HT-29 (cell line): ENCODE data around the gene RPS6KB2. TPM values are rescaled to one million over a fixed set of nuclear protein-coding genes. Genes with fewer than 3 reads are reported as not detected.
"Not testable (repeated sequence)": the region's sequence is repeated elsewhere in the genome, so short reads cannot be mapped to it uniquely, and the experiment has no call there.

Experiments
- DNase-seq: peaks from one replicate; pipeline ENCODE4 v3.0.0-alpha.2; 2015; ENCODE audit warnings: low spot score
- total RNA-seq: library from RNA; depleted of rRNA; stranded (reverse); fragments of >200 nt; shearing (Covaris generic); gene quantifications from 2 replicates; pipeline ENCODE4 v1.2.3, GENCODE V29; 2014

Gene RPS6KB2
- total RNA-seq, 1 experiment from 2014 or later = 137 TPM

DNA sequence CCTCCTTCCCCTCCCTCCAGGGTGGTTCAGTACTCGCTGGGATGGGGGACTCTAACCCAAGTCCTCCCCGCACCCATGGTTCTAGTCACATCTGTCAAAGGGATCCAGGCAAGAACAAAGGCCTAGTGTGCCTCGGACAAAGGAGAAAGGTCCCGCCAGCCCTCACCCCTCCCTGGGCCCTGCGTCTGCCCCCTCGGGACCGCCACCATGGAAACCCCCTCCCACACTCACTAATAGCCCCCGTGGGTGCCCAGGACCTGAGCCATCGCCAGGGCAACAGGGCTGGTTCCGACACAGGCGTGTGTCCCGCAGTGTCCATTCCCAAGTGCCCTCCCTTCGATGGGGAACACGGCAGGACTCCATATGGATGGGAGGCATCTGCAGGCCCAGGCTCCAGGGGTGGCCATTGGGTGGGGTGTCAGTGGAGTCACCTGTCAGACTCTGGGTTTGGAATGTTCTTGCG lies 17.9 kb upstream of the RPS6KB2 start:
- no peak for DNase-seq

DNA sequence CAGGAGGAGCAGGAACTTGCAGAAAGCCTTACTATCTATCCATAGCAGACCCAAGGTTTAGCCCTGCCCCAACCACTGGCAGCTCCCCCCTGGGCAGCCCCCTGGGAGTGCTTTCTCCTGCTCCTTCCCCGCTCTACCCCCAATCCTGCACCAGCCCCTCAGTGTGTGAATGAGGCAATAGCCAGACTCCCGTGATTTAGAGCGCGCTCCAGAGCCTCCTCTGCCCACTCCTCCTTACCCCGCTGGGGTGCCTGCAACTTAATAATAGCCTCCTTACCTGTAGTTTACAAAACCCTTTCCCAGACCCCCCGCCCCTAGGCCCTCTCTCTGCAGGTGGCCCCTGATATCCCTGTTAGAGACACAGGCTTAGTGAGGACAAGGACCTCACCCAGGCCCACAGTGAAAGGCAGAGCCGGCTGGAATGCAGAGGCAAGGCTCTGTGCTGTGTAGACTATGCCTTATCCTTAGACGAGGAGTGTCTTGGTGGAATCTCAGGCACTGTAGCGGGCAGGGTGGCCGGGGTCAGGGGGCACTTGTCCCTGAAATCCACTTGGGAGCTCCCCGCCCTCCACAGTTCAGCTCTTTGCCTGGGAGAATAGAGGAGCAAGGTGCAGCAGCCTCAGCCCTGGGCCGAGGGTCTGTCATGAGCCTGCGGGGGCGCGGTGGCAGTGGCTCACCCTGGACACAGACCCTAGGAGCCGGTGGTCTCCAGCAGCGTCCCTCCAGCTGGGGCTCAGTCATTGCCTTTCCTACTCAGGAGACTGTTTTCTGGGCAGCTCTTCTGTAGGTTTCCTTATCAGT lies 17.1 kb upstream of the RPS6KB2 start:
- no peak for DNase-seq

DNA sequence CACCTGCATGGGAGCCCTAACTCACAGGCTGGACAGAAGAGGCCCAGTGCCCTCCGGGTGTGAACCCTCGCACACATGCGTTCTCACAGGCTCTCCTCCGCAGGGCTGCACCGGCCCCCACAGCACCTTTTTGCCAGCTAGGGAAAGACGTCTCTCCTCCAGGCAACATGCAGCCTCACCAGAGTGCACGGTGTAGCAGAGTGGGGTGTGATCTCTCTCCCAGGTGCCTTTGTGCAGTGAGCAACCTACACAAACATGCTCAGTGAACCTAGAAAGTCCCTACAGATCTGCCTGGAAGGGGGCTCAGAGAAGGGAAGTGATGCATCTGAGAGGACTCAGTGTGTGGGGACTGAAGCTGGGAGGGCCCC lies 16.5 kb upstream of the RPS6KB2 start:
- DNase-seq = no peak

DNA sequence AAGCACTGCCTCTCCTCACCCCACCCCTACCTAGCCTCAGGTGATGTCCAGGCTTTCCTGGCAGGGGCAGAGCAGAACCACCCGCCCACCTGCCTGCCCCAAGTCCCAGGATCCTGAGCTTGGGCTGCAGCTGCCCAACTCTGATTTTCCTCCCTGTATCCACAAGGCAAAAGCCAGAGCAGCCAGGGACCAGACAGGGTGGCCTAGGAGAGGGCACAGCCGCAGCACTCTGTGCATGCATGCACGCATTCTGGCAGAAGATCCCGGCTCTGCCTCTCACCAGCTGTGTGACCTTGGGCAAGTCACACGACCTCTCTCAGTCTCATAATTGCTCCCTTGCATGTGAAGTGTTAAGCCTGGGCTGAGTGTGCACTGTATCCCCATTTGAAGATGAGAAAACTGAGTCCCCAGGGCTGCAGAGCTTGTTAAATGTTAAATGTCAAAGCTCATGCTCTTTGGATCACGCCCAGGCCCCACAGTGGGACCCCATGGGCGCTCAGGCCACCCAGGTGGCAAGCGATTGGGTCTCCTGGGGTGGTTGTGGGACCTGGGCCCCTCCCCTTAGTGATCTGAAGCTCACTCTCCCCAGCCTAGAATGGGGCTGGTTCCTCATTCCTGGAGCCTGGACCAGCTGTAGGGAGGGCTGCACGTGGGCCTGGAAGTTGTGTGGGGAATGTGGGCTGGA lies 15.7 kb upstream of the RPS6KB2 start:
- DNase-seq = no peak

DNA sequence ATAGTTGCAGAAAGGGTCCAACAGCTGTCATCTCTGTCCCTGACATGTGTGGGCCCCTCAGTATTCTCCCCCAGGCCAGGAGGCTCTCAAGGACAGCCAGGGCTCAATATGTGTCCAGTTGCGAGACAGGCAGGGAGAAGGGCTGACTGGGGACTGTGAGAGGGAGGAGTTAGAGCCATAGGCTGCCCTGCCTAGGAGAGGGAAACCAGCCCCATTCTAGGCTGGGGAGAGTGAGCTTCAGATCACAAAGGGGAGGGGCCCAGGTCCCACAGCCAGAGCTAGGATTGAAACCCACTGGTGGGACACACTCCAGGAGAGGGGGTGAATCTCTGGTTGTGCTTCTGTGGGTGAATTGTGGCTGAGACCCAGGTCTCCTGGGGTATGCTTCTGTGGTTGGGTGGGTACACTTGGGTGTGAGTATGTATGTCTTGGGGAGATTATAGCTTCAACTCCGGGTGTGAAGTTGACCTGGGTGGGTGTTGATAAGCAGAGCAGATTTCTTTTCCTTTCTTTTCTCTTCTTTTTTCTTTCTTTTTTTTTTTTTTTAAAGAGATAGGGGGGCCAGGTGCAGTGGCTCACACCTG lies 14.9 kb upstream of the RPS6KB2 start:
- no peak for DNase-seq

DNA sequence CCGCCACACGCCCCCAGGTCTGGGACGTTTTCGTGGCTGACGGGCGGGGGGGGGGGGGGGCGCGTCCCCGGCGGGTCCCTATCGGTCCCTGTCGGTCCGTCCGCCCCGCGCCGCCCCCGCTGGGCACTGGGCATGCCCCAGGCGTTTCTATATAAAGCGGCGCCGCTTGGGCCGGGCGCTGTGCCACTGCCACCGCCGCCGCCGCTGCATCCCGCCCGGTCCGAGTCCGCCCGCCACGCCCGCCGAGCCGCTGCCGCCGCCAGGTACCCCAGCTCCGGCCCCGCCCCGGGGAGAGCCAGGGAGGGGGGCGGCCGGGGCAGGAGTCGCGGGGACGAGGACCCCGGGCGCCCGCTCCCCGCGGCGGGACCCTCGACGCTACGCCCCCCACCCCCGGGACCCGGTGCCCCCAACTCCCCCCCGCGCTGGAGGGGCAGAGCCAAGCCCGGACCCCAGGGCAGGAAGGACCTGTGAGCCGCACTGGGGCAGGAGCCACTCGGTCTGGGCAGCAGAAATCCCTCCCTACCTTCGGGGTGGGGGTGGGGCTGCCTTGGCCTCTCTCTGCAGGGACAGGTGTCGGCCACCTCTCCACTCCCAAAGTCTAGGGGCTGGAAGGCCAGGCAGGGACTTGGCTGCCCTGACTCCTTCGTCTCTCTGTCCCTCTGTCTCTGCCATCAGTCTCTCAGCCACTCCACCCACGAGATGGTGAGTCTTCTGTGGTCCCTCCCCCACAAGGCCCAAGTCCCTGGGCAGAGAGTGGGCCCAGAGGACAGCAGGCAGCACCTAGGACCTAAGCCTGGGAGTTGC lies 12.6 kb upstream of the RPS6KB2 start, which contains the start of gene CARNS1:
TSS of gene CARNS1 (plus strand) at position 178 of the 804 bp plus-strand sequence. CDS start at position 700, 522 bp downstream.
- DNase-seq = no peak

DNA sequence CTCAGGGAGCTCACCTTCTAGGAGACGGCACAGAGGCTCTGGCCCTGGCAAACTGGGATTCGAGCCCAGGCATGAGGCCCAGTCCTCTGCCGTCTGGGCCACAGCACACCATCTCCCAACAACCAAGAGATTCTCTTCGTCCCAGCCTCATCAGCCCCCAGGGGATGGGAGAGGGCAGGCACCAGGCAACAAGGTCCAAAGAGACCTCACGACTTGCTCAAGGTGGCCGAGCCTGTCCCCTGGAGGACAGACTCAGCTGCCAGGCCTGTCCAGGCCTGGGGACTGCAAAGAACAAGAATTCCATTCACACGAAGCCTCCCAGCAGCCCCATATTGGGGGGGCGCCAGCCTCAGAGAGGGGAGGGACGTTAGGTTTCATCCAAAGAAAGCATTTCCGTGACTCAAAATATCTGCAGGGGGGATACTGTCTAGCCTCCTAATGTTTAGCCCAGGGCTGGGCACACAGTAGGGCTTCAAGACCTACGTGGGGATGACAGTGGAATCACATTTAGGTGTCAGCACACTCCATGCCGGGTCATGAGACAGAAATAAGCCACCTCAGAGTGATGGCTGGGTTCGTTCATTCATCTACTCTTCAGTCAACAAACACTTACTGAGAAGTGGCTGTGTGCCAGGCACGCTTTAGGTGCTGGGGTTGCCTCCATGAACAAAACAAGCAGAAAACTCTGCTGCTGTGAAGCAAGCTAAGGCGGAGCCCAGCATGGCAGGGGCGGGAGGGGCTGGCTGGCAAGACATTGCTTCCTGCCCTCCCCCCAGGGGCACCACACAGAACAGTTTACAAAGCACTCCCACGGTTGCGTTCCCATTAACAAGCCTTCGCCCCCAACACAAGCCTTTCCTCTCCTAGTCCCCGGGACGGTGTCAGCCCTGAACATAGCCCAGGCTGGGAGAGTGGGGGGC lies 11.6 kb upstream of the RPS6KB2 start:
- peak; percentile 63 for DNase-seq

DNA sequence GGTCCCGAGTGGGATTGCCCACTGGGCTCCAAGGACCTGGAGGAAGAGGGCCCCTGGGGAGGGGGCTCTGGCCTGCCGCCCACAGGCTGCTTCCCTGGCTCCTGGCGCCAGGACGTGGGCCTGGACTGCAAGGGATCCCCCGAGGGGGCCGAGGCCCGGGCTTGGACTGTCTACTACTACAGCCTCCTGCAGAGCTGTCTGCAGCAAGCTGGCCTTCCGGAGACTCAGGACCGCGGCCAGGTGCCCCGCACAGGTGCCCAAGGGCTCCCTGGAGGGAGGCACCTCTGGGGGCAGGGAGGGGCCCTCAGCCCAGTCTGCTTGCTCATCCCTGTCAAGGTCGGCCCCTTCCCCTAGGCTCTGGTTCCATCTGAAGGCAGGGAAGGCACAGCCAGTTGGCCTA lies 10.9 kb upstream of the RPS6KB2 start:
- DNase-seq = no peak

DNA sequence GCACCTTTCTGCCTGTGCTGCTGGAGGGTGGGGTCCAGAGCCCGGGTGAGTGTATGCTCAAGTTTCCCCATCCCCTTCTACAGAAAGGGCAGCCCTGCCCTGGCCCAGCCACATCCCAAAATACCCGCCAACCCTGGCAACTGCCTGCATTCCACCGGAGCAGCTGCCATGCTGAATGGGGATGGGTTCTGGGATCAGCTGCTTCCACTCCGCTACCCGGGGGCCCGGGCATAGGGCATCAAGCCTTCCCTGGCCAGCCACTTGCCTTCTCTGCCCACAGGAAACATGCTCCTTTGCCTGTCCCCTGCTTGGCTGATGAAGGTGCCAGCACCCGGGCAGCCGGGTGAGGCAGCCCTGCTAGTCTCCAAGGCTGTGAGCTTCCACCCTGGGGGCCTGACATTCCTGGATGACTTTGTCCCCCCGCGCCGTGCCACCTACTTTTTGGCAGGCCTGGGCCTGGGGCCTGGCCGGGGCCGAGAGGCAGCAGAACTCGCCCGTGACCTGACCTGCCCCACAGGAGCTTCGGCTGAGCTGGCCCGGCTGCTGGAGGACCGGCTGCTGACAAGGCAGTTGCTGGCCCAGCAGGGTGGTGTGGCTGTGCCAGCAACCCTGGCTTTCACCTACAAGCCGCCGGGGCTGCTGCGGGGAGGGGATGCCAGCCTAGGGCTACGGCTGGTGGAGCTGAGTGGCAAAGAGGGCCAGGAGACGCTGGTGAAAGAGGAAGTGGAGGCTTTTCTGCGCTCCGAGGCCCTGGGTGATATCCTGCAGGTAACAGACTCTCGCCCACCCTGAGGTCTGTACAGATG lies 9.6 kb upstream of the RPS6KB2 start:
- no peak for DNase-seq

DNA sequence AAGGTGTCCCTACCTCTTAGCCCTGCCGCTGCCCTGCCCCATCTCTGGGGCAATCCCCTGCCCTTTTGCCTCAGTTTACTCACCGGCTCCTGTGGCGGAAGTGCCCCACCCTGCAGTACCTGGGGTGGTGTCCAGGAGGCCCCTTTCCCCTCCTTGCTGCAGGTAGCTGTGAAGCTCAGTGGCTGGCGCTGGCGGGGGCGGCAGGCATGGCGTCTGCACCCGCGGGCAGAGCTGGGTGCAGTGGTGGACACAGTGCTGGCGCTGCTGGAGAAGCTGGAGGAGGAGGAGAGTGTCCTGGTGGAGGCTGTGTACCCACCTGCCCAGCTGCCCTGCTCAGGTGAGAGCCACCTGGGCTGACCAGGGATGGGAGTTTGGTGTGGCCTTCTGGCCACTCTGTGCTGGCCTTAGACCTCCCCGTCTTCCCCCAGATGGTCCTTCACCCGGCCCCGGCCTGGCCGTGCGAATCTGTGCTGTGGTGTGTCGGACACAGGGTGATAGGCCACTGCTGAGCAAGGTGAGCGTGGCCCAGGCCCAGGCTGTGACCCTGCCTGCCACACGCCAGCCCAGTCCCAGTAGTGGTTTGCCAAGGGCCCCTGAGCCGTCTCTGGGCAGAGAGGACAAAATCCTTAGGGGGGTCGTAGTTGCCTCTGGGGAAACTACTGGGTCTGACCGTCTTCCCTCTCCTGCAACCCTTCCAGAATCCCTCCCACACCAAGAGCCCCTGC lies 8.8 kb upstream of the RPS6KB2 start:
- no peak for DNase-seq

DNA sequence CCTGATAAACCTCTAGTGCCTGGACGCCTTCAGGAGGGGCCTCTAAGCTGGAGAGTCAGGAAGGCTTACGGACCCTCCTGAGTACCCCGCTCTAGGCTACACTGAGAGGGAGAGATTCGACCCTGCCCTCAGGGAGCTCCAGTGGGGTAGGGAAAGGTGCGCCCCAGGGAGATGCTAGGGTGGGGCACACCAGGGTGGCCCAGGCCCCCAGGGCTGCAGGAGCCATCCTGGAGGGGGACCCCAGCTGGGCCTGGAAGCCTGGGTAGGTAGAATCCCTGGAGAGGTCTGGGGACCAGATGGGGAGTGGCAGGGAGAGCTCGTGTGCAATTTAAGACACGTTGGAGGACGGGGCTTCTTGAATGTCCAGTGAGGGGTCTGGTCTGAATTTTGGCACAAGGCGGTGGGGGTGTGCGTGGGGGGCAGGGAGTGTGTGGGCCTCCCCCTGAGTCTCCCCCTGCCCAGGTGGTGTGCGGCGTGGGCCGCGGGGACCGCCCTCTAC lies 8.1 kb upstream of the RPS6KB2 start:
- no peak for DNase-seq

DNA sequence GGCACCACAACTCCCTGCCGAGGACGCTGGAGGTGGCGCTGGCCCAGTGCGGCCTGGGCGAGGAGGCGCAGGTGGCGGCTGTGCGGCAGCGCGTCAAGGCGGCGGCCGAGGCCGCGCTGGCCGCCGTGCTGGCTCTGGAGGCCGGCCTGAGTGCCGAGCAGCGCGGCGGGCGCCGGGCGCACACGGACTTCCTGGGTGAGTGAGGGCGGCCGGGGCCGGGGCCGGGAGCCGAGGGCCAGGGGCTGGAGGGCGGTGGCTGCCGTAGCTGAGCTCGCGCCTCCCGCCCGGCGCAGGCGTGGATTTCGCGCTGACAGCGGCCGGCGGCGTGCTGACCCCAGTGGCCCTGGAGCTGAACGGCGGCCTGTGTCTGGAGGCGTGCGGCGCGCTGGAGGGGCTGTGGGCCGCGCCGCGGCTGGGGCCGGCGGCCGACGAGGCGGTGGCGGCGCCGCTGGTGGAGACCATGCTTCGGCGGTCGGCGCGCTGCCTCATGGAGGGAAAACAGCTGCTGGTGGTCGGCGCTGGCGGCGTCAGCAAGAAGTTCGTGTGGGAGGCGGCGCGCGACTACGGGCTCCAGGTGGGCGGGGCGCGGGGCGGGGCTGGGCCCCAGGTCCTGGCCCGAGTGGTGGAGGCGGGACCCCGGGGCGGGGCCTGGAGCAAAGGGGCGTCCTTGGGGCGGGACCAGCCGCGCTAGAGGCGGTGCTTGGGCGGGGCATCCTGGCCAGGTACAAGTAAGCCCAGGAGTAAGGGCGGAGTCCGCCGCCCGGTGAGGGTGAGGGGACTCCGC lies 7.5 kb upstream of the RPS6KB2 start:
- DNase-seq = peak; percentile 99

DNA sequence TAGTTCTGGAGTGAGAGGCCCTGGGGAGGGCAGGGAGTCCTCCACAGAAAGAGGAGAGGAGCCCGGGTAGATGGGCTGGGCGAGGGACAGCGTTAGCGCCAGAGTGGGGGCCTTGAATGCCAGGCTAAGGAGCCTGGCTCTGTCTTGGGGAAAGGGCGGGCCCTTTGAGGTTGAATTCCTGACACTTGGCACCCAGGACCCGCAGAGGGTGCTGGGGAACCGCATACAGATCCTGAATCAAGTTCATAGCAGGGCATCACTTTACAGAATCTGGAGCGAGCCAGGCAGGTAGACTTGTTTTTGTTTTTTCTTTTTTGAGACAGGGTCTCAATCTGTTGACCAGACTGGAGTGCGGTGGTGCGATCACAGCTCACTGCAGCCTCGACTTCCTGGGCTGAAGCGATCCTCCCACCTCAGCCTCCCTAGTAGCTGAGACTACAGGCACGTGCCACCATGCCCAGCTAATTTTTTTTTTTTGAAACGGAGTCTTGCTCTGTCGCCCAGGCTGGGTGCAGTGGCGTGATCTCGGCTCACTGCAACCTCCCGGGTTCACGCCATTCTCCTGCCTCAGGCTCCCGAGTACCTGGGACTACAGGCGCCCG lies 6.8 kb upstream of the RPS6KB2 start:
- no peak for DNase-seq

DNA sequence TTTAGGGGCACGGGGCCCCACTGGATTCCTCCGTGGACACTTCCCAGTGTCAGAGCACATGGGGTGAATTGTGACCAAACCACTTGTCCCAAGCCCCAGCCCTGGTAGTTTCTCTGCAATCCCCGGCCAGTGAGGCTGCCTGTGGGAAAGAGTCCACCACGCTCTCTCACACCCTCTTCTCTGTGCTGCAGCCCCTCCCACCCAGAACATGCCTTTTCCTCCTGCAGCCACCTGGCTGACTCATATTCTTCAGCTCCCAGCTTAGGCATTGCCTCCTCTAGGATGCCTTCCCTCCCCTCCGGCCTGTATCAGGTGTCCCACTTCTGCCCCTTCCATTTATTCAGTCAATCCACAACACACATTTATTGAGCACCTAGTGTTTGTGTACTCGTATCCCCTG lies 5.4 kb upstream of the RPS6KB2 start:
- peak; percentile 58 for DNase-seq

DNA sequence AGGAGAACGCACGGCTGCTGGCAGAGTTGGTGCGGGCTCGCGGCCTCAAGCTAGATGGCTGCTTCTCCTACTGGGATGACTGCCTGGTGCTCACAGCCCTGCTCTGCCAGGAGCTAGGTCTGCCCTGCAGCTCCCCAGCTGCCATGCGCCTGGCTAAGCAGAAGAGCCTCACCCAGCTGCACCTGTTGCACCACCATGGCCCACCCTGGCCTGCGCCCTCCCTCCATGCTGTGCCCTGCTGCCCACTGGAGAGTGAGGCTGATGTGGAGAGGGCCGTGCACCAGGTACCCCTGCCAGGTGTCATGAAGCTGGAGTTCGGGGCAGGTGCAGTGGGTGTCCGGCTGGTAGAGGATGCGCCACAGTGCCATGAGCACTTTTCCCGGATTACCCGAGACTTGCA lies 4.8 kb upstream of the RPS6KB2 start:
- no peak for DNase-seq

DNA sequence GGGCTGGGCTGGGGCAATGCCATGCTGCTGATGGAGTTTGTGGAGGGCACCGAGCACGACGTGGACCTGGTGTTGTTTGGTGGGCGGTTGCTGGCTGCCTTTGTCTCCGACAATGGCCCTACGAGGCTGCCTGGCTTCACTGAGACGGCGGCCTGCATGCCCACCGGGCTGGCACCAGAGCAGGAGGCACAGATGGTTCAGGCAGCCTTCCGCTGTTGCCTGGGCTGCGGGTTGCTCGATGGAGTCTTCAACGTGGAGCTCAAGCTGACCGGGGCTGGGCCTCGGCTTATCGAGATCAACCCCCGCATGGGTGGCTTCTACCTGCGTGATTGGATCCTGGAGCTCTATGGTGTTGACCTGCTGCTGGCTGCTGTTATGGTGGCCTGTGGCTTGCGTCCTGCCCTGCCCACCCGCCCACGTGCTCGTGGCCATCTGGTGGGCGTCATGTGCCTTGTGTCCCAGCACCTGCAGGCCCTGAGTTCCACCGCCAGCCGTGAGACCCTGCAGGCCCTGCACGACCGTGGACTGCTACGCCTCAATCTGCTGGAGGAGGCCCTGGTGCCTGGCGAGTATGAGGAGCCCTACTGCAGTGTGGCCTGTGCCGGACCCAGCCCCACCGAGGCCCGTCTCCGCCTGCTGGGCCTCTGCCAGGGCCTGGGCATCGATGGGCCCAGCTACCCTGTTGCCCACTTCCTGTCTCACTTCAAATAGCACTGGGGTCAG lies 4.2 kb upstream of the RPS6KB2 start:
- DNase-seq = no peak

DNA sequence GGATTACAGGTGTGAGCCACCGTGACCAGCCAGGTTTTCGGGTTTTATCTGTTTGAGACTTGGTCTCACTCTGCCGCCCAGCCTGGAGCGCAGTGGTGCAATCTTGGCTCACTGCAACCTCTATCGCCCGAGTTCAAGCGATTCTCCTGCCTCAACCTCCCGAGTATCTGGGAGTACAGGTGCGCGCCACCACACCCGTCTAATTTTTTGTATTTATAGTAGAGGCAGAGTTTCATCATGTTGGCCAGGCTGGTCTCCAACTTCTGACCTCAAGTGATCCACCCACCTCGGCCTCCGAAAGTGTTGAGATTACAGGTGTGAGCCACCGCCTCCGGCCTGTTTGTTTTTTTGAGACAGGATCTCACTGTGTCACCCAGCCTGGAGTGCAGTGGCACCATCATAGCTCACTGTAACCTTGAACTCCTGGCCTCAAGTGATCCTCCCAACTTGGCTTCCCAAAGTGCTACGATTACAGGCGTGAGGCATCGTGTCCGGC lies 882 bp upstream of the RPS6KB2 start:
- DNase-seq = not testable (repeated sequence)
